ENCODE measurements around the gene PTTG1IP2.

GRCh38 chr7:90503367-90503766, 33.9 kb downstream of the PTTG1IP2 start:
- TF ChIP-seq EP300 (IDR thresholded peaks at IDR 0.05) (no peak), CTCF (IDR thresholded peaks at IDR 0.05) (no peak), POLR2A (IDR thresholded peaks at IDR 0.05) (no peak)
